Measurements from ENCODE around the gene SALL4.
A peak's percentile ranks its signal among the peaks of the same experiment; 100 is the strongest.
"Not testable (repeated sequence)": the region's sequence is repeated elsewhere in the genome, so short reads cannot be mapped to it uniquely, and the experiment has no call there.

The SALL4 gene

DNA sequence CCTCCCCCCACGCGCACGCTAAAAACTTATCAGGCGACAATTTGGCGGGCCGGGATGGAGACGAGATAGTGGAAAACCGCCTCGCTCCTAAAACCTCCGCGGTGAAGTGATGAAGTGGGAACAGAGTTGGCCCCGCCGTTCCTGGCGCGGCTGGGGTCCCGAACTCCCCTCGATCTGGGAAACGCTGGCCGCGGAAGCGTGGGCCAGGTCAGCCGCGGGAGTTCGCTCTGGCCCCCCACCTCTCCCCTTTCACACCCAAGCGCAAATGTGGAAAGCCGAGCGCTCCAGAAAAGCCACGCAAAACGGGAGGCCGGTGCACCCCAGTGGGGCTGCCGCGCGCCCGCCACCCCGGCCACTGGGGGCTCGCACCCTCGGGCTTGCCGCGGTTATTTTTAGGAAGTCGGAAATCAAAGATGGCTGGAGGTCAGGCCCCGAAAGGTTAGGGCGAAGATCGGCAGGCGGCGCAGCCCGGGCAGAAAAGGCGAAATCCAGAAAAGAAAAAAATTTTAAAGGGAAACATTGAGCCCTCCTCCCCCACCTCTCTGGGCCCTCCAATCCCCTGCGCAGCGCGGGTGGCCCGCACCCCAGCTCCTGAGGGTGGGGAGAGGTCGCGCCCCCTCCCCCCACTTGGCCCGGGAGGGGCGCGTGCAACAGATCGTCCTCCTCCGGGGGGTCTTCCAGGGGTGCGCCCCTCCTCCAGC, 1.0 kb downstream of the SALL4 start:
- DNase-seq = no peak

DNA sequence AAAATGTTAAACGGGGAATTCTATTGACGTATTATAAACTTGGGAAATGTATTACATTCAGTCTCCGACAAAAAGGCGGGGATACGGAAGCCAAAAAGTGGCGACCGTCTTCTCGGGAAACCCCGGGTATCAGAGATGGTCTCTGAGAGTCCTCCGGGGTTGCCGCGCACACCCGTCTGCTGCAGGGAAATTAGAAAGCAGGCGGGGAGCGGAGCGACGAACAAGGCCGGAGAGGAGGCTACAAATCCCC, 1.5 kb downstream of the SALL4 start:
- no peak for DNase-seq

DNA sequence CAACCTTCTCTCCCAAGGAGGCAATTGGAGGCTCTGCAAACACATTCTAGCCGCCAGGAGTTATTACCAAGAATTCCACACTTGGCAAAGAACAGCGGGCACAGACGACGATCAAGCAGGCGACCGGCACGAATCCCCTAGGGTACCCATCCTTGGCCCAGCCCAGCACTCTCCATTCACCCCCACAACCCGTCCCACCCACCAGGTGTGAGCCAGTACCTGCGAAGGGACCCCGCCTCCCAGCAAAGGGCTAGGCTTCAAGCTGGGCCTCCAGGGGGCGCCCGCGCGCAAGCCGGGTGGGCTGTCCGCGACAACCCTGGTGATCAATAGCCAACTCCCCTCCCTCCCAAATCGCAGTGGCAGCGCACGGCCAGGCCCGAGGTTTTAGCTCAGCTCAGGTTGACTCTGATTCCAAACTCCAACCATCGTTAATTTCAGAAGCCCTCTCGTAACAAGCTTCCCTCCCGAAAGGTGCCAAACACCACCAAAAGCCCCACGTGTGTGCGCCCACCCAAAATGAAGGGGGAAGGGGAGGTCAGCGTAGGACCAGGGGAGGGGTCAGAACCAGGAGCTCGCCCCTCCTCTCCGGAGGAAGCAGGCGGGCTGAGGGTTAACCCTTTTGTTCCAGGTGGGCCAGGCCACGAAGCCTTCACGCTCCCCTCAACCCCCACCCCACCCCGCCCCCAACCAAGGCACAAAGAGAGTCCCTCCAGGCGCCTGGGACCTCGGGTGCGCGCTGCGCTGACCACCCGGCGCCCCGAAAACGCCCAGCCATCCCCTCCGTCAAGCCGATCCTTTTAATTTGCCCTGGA, 2.1 kb downstream of the SALL4 start:
- no peak for DNase-seq

GRCh38 chr20:51799401-51799860, 2.9 kb downstream of the SALL4 start:
- no peak for DNase-seq

- DNase-seq = peak; percentile 27 to 44
These were observed 4.8 kb downstream of the SALL4 start for GRCh38 chr20:51797357-51798025.

DNA sequence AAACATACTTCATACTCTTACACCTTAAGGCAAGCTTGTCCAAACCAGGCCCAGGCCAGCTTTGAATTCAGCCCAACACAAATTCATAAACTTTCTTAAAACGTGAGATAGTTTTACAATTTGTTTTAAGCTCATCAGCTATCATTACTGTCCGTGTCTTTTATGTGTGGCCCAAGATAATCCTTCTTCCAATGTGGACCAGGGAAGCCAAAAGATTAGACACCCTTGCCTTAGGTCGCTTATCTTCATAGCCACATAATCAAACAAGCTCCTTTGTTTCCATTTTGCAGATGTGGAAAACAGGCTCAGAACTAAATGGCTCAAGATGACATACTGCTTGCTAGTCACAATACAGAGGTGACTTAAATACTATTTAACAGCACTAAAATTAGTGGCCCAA, 6.0 kb downstream of the SALL4 start:
- DNase-seq = no peak

- DNase-seq = no peak
These were observed 9.4 kb downstream of the SALL4 start for GRCh38 chr20:51792960-51793359.

- DNase-seq = no peak
These were observed 10.7 kb downstream of the SALL4 start for GRCh38 chr20:51791626-51792025.

DNA sequence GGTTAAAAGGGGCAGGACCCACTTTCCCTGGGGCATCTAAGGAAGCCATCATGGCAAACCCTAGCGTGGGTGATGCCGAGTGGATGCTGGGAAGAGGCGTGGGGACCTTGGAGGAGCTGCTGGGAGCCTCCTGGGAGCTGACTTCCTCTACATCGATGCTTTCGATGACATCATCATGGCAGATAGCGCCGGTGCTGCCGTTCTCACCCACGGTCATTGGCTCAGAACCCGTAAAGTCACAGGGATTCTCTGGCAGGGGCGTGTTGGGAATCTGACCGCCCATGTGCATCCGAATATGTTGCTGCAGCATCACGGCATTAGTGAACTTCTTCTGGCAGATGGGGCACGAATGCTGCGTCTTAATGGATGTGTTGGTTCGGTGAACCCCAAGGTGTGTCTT, 12.1 kb downstream of the SALL4 start:
- DNase-seq = no peak

GRCh38 chr20:51789434-51789833, 12.9 kb downstream of the SALL4 start:
- no peak for DNase-seq

- DNase-seq = no peak
These were observed 13.5 kb downstream of the SALL4 start for GRCh38 chr20:51788822-51789221.

DNA sequence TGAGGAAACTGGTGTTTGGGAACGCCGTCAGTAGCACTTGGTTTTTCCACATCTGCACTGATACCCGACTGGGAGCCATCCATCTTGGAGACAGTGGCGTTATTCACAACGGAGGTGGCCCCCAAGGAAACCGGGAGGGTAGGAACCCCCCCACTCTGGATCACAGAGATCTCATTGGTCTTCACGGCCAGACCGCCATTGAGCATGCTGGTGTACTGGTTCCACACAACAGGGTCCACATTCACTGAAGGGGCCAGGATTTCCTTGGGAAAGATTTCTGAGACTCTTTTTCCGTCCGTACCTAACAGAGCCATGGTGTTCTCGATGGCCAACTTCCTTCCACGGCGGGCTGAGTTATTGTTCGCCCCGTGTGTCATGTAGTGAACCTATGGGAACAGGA, 18.0 kb downstream of the SALL4 start:
- no peak for DNase-seq

DNA sequence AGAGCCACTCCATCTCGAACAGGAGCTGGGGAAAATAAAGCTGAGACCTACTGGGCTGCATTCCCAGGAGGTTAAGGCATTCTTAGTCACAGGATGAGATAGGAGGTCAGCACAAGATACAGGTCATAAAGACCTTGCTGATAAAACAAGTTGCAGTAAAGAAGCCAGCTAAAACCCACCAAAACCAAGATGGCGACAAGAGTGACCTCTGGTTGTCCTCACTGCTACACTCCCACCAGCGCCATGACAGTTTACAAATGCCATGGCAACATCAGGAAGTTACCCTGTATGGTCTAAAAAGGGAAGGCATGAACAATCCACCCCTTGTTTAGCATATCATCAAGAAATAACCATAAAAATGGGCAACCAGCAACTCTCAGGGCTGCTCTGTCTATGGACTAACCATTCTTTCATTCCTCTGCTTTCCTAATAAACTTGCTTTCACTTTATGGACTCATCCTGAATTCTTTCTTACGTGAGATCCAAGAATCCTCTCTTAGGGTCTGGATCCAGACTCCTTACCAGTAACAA, 24.0 kb downstream of the SALL4 start:
- not testable (repeated sequence) for DNase-seq

- no peak for DNase-seq
These were observed 27.1 kb downstream of the SALL4 start for GRCh38 chr20:51775241-51775640.

DNA sequence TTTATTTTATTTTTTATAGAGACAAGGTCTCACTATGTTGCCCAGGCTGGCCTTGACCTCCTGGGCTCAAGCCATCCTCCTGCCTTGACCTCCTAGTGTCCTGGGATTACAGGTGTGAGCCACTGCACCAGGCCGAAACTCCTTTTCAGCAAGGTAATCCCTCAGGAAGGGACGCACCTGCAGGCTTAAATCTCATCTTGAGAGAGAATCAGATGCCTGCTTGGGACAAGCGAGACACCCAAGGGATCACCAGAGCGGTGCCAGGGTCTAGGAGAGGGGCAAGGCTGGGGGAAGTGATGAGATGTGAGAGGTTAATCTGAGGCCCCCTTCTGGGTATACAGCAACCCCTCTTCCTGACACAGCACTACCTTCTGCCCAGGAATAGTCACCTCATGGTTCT, 30.1 kb downstream of the SALL4 start:
- DNase-seq = no peak

GRCh38 chr20:51769976-51770615, 32.2 kb downstream of the SALL4 start:
- no peak for DNase-seq

DNA sequence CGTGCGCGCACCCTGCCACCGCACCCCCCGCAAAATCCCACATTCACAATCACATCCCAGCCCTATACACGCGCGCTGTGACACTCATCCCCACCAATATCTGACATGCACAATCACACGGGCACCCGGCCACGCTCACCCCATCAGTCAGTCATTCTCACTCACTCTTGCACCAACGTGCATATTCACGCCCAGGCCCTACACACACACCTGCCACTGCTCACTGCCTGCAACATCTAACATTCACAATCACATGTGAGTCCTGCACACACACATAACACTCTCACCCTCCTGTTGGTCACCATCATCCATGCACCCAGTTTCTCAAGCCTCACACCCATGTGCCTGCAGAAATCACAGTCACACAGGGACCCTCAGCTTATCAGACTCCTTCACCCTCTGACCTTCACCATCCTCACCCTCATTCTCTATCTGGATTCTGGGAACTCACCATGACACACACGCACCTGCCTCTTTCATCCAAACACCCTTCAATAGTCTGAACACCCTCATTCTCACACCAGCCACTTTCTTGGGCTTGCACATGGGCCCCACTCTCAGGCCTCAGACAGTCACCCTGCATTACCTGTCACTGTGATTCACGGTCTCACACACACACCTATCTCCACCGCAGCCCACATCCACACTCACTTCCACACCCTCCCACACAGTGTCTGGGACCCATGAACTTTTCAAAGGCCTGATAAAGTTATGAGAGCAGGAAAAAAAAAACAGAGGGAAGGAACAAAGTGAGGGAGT, 33.4 kb downstream of the SALL4 start:
- DNase-seq = no peak

- no peak for DNase-seq
These were observed 34.2 kb downstream of the SALL4 start, which contains the start of gene ATP9A for GRCh38 chr20:51767867-51768758. TSS of gene ATP9A (minus strand) at chr20:51768390. CDS start at chr20:51768369, 21 bp downstream.

GRCh38 chr20:51766994-51767866, 35.1 kb downstream of the SALL4 start:
- DNase-seq = peak; percentile 75 to 93

DNA sequence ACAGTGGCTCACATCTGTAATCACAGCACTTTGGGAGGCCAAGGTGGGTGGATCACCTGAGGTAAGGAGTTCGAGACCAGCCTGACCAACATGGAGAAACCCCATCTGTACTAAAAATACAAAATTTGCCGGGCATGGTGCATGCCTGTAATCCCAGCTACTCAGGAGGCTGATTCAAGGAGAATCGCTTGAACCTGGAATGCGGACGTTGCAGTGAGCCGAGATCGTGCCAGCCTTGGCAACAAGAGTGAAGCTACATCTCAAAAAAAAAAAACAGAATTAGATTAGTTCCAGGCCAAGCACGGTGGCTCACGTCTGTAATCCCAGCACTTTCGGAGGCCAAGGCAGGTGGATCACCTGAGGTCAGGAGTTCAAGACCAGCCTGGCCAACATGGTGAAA, 36.9 kb downstream of the SALL4 start:
- DNase-seq = not testable (repeated sequence)

All from SHP77 (cell line).